Natural killer cell (primary cell): ENCODE data around the gene HOMEZ. TPM values are rescaled to one million over a fixed set of nuclear protein-coding genes. Genes with fewer than 3 reads are reported as not detected.
"Not testable (repeated sequence)": the region's sequence is repeated elsewhere in the genome, so short reads cannot be mapped to it uniquely, and the experiment has no call there.

Source experiments
- ATAC-seq, 3 donors: fragments of 150-1000 bp in 2 of 3; fragments of 200-7000 bp in 1 of 3; cut with Tn5 transposase; 1 replicate in 1 of 3; 2 replicates in 2 of 3; pipeline ENCODE4 v1.10.0; 2021; ENCODE audit warnings: mild to moderate bottlenecking in 2 of 3, moderate library complexity in 2 of 3
- DNase-seq, 2 donors: peaks; one replicate each; pipeline versions ENCODE4 v3.0.0 to v3.0.0-alpha.2; 2013 to 2021; ENCODE audit warnings: mixed read lengths in 1 of 2
- H3K27ac ChIP-seq: one replicate; pipeline ENCODE4 v1.5.1; 2013; ENCODE audit warnings: mild to moderate bottlenecking, low read length
- H3K27me3 ChIP-seq: one replicate; pipeline ENCODE4 v1.6.1; 2013; ENCODE audit warnings: low read length; ENCODE audit not compliant: control insufficient read depth, insufficient read depth
- H3K36me3 ChIP-seq: one replicate; pipeline ENCODE4 v1.6.1; 2013; ENCODE audit warnings: low read length; ENCODE audit not compliant: control insufficient read depth, insufficient read depth
- H3K4me1 ChIP-seq: one replicate; pipeline ENCODE4 v1.6.1; 2013; ENCODE audit warnings: low read length; ENCODE audit not compliant: control insufficient read depth, insufficient read depth
- H3K4me3 ChIP-seq: one replicate; pipeline ENCODE4 v1.5.1; 2013; ENCODE audit warnings: low read length
- H3K9me3 ChIP-seq: one replicate; pipeline ENCODE4 v1.6.1; 2013; ENCODE audit warnings: low read length; ENCODE audit not compliant: control insufficient read depth, insufficient read depth
- H3K27ac Mint-ChIP-seq, 2 donors: one replicate each; pipeline ENCODE4 v1.8.0; 2022; ENCODE audit warnings: mild to moderate bottlenecking in 2 of 2, mixed read lengths in 2 of 2, moderate library complexity in 1 of 2
- H3K27me3 Mint-ChIP-seq, 2 donors: one replicate each; pipeline ENCODE4 v1.8.0; 2022; ENCODE audit warnings: low read depth in 2 of 2, mixed read lengths in 2 of 2
- H3K36me3 Mint-ChIP-seq: one replicate; pipeline ENCODE4 v1.8.0; 2022; ENCODE audit warnings: mixed read lengths
- H3K4me1 Mint-ChIP-seq, 2 donors: one replicate each; pipeline ENCODE4 v1.8.0; 2022; ENCODE audit warnings: mixed read lengths in 2 of 2
- H3K4me3 Mint-ChIP-seq: one replicate; pipeline ENCODE4 v1.8.0; 2022; ENCODE audit warnings: mild to moderate bottlenecking, moderate library complexity, mixed read lengths
- H3K9me3 Mint-ChIP-seq, 2 donors: one replicate each; pipeline ENCODE4 v1.8.0; 2022; ENCODE audit warnings: mixed read lengths in 2 of 2
- WGBS: methylation state at CpG from one replicate; pipeline ENCODE4 v1.1.7; 2013; ENCODE audit warnings: missing lambda C conversion rate; ENCODE audit not compliant: insufficient coverage; 5-methylcytosine and 5-hydroxymethylcytosine counted together
- intact Hi-C: fragments of 100-400 bp; cut with micrococcal nuclease; formaldehyde crosslinking; loops from one replicate; pipeline ENCODE4 v1.14.2; 2022
- total RNA-seq, 4 donors: library from RNA; stranded (reverse); fragments of 120-200 nt in 1 of 4; gene quantifications; one replicate each; pipeline versions ENCODE4 v1.2.3 to v1.2.4, GENCODE V29; 2013 to 2022
- TF ChIP-seq, protein P1 (sequence below): fragments of 200-600 bp; IDR thresholded peaks from one replicate; pipeline ENCODE4 v1.8.0; 2022; ENCODE audit warnings: antibody characterized with exemption

The HOMEZ gene
- total RNA-seq, 3 donors from 2014 or later (not counting 1 experiment from before 2014, with no cell fraction given), result 5.1 to 10.1 (median 7.0) TPM

GRCh38 chr14:23227566-23227965 is 58.4 kb downstream of the HOMEZ start:
- Mint-ChIP-seq H3K4me3 (no peak overlapping the region), H3K36me3 (no peaks in the 10 kb centered on the region), H3K27ac (no peak overlapping the region), H3K4me1 (no peaks in the 10 kb centered on the region), H3K9me3 (no peaks in the 10 kb centered on the region), H3K27me3 (peaks cover 0 to 20% of the 10 kb centered on the region in 2 donors)
- TF ChIP-seq, protein P1, sequence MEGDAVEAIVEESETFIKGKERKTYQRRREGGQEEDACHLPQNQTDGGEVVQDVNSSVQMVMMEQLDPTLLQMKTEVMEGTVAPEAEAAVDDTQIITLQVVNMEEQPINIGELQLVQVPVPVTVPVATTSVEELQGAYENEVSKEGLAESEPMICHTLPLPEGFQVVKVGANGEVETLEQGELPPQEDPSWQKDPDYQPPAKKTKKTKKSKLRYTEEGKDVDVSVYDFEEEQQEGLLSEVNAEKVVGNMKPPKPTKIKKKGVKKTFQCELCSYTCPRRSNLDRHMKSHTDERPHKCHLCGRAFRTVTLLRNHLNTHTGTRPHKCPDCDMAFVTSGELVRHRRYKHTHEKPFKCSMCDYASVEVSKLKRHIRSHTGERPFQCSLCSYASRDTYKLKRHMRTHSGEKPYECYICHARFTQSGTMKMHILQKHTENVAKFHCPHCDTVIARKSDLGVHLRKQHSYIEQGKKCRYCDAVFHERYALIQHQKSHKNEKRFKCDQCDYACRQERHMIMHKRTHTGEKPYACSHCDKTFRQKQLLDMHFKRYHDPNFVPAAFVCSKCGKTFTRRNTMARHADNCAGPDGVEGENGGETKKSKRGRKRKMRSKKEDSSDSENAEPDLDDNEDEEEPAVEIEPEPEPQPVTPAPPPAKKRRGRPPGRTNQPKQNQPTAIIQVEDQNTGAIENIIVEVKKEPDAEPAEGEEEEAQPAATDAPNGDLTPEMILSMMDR, result no peak
- Histone ChIP-seq H3K4me3 (no peak overlapping the region), H3K36me3 (no peaks in the 10 kb centered on the region), H3K9me3 (no peaks in the 10 kb centered on the region), H3K27me3 (no peaks in the 10 kb centered on the region), H3K27ac (no peak overlapping the region), H3K4me1 (no peaks in the 10 kb centered on the region)
- WGBS, result 74% methylated on average over 3 of the region's 4 CpGs
- intact Hi-C loops, result no loop called here
- no peak for DNase-seq
- no peak for ATAC-seq

DNA sequence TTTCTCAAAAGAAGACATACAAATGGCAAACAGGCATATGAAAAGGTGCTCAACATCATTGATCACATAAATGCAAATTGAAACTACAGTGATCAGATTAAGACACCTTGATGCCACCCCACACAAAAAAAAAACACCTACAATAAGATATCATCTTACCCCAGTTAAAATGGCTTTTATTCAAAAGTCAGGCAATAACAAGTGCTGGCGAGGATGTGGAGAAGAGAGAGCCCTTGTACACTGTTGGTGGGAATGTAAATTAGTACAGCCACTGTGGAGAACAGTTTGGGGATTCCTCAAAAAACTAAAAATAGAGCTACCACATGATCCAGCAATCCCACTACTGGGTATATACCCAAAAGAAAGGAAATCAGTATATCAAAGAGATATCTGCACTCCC is 61.0 kb downstream of the HOMEZ start:
- H3K27me3 ChIP-seq, H3K36me3 Mint-ChIP-seq, H3K9me3 ChIP-seq, H3K9me3 Mint-ChIP-seq, H3K4me1 Mint-ChIP-seq, ATAC-seq, DNase-seq, H3K4me3 ChIP-seq, intact Hi-C loops, H3K27ac Mint-ChIP-seq, H3K36me3 ChIP-seq, H3K4me3 Mint-ChIP-seq, H3K4me1 ChIP-seq, H3K27ac ChIP-seq: not testable (repeated sequence)
- H3K27me3 Mint-ChIP-seq, result peaks cover 7 to 39% of the 10 kb centered on the region in 2 donors
- no CpG with 5 or more reads among the region's 1 CpG for WGBS

Other genes starting within 250 kb of the HOMEZ start
- gene PSMB11, start 243.9 kb downstream of the HOMEZ start, total RNA-seq, result not detected
- gene CDH24, start 228.6 kb downstream of the HOMEZ start, total RNA-seq, result 1 to 10 TPM; 1.9 to 4.9 (median 2.8) TPM
- 100 to 1,000 TPM; 321 to 395 (median 347) TPM for gene ACIN1, start 191.0 kb downstream of the HOMEZ start, total RNA-seq
- gene C14orf119, start 190.6 kb downstream of the HOMEZ start, total RNA-seq, result 10 to 100 TPM; 10.6 to 19.0 (median 14.7) TPM
- not detected for gene CIROP, start 181.1 kb downstream of the HOMEZ start, total RNA-seq
- gene CEBPE, start 166.9 kb downstream of the HOMEZ start, total RNA-seq, result not detected
- gene SLC7A8, start 102.5 kb downstream of the HOMEZ start, total RNA-seq, result 1 to 10 TPM in 2 of 3 donors, under 1 TPM in 1; 0.42 to 1.2 (median 1.0) TPM
- not detected for gene RNF212B, start 48.2 kb downstream of the HOMEZ start, total RNA-seq
- 10 to 100 TPM; 13.2 to 27.8 (median 25.1) TPM for gene PPP1R3E, start 16.7 kb upstream of the HOMEZ start, total RNA-seq
- 10 to 100 TPM; 13.8 to 25.3 (median 14.4) TPM for gene BCL2L2, start 20.7 kb upstream of the HOMEZ start, total RNA-seq
- 100 to 1,000 TPM; 226 to 261 (median 238) TPM for gene PABPN1, start 35.3 kb upstream of the HOMEZ start, total RNA-seq
- gene SLC22A17, start 66.8 kb upstream of the HOMEZ start, total RNA-seq, result under 1 TPM in 2 of 3 donors, not detected in 1; 0.28 to 1.00 TPM
- not detected for gene EFS, start 79.0 kb upstream of the HOMEZ start, total RNA-seq
- not detected for gene IL25, start 86.7 kb upstream of the HOMEZ start, total RNA-seq
- 1 to 10 TPM in 2 of 3 donors, not detected in 1; 2.9 to 4.5 TPM for gene CMTM5, start 90.9 kb upstream of the HOMEZ start, total RNA-seq
- gene MYH6, start 122.1 kb upstream of the HOMEZ start, total RNA-seq, result not detected
- not detected for gene MYH7, start 149.5 kb upstream of the HOMEZ start, total RNA-seq
- gene NGDN, start 183.6 kb upstream of the HOMEZ start, total RNA-seq, result 100 to 1,000 TPM; 110 to 136 (median 126) TPM